GM18873 (cell line): ENCODE results near the gene APOL1.
"Not testable (repeated sequence)": the region's sequence is repeated elsewhere in the genome, so short reads cannot be mapped to it uniquely, and the experiment has no call there.

ENCODE experiments used
- ATAC-seq: cut with Tn5 transposase; IDR thresholded peaks from one replicate; pipeline ENCODE4 v1.9.1; 2021; ENCODE audit warnings: mild to moderate bottlenecking, moderate library complexity, moderate number of reproducible peaks; ENCODE audit not compliant: unreplicated experiment, low FRiP score

Gene APOL1

DNA sequence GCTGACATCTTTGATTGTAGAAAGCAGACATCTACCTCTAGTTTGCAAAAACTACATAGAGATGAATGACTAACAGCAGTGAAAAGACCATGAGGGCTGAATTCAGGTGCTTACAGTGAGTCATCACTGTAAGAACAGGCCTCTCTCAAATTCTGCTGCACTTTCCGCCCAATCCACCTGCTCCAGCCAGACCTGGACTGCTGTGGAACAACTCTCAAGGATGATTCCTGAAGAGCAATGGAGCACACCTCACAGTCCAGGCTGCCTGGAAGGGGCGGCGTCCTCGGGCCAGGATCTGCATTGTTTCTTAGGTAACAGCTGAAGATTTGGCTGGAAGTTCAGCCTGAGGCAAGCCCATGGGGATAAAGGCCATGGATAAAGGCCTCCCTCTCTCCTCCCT lies 28.7 kb upstream of the APOL1 start:
- no peak for ATAC-seq

DNA sequence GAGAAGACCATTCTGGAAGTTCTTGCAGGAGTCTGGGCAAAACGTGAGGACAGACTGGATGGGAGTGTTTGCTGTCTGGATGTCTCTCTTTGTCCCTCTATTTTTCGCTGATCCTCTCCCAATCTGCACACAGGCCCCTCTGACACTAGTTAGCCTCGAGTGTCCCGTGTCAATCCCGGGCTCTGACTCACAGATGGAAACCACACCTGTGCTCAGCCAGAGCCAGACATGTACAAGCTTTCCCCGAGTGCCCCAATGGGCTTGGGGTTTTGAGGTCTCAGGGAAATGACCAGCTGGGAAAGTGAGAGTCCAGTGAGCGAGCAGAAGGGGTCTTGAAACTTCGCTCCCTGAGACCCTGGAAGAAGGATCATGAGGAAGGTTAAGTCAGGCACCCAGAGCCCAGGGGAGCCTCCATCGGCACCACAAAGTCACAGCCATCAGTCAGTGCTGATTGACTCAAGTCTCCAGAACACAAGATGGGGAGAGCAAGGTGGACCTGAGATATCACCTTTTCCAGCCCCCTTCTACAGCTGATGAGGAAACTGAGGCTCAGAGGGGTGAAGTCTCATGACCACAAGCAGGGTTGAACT lies 27.5 kb upstream of the APOL1 start:
- no peak for ATAC-seq

DNA sequence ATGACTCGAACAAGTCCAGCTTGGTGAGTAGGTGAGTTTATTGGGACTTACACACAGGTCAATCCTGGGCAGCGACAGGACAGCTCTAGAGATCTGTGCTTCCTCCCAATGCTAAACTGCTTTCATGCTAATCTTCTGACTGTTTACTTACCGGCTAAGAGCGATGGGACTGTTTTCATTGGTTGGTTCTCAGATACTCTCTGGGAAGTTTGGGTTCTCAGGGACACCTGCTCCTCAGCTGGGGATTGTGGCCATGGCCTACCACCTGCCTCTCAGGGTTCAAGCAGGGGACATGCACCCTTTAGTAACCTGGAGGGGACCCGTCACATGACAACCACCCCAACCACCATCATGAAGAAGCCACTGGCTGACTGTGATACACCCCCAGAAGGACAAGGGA lies 26.7 kb upstream of the APOL1 start:
- no peak for ATAC-seq

DNA sequence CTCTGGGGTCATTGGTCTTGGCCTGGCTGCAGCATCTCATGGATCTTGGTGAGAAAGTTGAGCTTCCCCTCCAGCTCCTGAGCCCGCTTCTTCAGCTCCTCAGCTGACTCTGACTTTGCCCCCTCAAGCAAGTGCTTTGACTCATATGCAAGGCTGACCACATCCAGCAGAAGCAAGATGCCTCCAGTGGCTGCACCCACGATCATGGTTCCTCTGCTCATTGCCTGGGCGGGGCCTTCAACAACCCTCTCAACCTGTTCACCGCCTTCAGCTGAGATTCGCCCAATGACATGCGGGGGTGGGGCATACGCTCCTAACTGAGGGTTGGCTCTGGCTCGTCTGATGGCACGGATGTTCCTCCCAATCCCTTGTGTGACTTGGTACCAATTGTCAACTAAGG lies 25.5 kb upstream of the APOL1 start:
- ATAC-seq, result no peak

DNA sequence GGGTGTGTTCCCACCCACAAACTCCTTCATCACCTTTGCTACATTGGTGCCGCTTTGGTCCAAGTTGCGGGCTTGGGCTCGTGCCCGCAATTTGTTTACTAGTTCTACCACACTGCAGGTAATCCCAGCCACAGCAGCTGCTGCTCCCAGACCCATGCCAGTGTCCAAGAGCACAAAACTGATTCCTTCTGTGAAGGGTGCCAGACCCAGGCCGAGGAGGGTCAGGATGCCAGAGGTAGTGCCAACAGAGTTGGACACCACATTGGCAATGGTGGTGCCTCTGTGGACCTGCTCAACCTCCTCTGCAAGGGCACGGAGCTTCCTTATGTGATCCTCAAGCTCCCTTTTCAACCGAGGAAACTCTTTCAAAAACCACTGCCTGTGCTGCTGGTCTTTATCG lies 25.1 kb upstream of the APOL1 start:
- no peak for ATAC-seq

- not testable (repeated sequence) for ATAC-seq
These were observed 24.6 kb upstream of the APOL1 start for GRCh38 chr22:36228369-36228768.

GRCh38 chr22:36228944-36229343 lies 24.0 kb upstream of the APOL1 start:
- ATAC-seq, result no peak

GRCh38 chr22:36229649-36230048 lies 23.3 kb upstream of the APOL1 start:
- not testable (repeated sequence) for ATAC-seq

DNA sequence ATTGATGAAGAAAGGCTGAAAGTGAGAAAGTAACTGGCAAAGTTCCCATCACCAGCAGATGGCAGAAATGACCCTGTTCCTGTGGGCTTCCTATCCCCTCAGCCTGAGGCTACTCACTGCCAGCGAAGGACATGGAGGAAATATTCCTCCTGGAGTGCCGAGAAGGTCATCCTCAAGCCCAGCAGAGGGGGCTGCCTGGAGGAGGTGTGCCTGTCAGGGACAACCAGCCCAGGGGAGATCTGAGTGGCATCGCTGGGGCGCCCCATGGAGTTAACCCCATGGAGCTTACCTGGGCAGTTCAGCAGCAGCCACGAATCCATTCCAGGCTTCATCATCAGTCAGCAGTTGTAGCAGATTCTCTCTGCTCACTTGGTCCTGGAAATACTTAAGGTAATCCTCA lies 21.9 kb upstream of the APOL1 start:
- ATAC-seq, result not testable (repeated sequence)

DNA sequence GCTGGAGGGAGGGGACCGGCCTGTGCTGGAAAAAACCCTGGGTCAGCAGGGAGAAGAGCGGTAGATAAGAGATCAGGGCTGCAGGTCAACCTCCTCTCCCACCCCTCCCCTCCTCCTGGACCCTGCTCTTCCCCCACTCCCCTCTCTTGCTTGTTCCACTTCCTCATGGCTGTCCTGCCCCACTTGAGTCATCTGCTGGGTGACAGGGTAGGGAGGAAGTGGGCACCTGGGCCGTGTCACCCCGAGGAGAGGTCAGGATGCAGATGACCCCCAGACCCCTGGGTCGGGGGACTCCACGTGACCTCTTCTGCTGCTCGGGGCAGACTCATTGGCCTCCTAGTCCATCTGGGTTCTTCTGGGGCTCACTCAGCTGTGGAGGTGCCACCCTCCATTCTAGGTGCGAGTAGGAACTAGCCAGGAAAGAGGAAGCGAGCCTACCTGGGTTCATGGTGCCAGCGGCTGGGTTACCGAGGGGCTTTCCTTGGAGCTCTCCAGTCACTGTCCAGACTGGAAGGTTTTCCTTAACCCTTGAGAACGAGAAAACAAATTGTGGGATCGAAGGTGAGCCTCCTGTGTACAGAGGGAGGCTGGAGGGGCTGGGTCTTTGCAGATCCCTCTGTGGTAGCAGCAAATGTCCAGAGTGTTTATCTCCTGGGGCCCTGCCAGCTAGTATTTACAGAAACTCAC lies 20.1 kb upstream of the APOL1 start:
- ATAC-seq, result no peak

DNA sequence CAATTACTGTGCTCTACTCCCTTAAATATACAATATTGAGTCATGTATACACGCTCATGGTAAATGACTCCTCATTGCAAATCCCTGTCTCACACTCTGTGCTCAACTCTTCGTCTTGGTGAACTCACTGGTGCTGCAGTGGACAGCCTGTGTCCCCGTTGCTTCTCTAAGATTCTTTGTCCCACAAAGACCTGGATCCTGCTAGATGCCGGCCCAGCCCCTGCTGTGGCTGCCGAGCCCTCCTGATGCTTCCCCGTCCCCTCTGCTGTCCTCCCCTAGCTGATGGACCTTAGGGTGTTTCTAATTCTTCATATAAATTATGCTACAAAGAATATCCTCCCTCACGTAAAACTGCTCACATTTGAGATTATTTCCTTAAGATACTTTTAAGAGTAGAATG lies 19.1 kb upstream of the APOL1 start:
- no peak for ATAC-seq

GRCh38 chr22:36234213-36234612 lies 18.7 kb upstream of the APOL1 start:
- no peak for ATAC-seq

- no peak for ATAC-seq
These were observed 18.0 kb upstream of the APOL1 start for GRCh38 chr22:36234919-36235318.

DNA sequence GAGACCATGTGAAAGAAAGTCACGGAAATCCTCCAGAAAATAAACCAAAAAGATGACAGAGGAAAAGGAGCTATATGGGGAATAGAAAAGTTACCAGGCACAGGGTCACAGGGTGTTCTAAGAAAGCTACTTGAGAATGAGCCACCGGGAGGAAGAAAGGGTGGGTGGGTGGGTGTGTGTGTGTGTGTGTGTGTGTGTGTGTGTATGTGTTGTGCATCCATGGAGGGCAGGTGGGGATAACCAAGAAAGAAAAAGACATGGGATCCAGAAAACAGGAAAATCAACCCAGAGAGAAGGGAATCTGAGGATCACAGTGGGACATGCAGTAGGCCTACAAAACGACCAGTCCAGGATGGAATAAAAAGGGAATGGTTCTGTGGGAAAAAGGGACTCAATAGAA lies 17.3 kb upstream of the APOL1 start:
- ATAC-seq, result no peak

- ATAC-seq, result no peak
These were observed 16.3 kb upstream of the APOL1 start for GRCh38 chr22:36236388-36237319.

DNA sequence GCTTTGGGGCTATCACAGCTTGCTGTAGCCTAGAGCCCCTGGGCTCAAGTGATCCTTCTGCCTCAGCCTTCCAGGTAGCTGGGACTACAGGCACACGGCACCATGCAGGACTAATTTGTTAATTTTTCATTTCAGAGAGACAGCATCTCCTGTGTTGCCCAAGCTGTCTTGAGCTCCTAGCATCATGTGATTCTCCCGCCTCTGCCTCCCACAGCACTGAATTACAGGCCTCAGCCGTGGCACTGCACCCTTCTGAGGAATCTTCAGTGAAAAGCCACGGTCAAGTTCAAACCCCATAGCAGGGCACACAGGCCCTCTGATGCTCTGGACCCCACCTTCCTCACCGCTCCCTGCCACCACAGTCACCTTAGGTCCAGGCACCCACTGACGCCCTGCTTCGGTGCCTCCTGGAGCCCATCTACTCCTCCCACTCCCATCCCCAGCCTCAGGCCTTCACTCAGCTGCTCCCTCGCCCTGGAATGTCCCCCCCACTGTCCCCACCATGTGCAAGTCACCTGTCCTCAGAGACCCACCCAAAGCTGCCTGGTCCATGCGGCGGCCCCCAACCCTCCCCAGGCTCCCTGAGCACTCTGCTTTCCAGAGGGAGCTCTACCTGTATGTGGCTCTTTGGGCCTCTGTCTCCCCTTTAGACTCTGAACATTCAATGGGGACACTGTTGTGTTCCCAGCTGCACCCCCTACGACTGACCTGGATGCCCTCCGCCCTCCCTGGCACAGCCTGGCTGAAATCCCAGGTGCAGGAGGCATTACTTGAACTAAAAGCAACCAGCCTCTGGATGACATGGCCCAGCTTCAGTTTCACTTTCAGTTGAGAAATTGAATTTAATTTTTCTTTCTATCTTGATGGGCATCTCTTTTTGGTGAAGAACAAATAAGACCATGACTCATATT lies 15.2 kb upstream of the APOL1 start:
- no peak for ATAC-seq

DNA sequence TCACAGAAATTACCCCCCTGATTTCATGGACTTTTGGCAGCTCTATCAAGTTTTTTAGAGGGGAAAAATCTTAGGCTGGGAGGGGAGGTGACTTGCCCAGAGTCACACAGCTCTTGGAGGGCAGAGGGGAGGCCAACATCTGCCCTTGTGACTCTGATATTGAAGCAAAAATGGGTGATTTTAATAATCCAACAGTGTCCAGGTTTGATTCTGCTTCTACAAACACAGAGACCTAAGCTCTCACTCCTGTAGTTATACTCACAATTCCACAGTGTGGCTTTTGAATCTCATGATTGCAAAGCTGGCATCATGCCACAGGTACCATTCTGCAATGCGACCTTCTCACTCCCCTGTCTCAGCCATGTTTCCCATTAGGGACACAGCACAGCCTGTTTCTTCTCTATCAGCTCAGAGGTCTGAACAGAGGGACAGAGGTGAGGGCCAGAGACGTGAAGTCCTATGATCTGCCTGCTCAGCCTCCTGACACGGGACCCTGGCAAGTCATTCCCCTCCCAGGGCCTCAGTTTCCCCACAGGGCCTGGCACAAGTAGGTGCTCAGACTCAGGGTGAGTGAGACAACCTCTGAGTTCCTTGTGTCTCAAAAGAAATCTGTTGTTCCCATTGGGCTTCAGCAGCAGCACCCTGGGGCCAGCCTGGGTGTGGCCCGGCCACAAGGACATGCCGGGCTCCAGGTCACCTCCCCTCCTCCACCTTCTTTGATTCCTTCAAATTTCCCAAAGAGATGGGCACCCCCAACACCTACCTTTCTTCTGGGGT lies 14.4 kb upstream of the APOL1 start:
- ATAC-seq, result no peak

- no peak for ATAC-seq
These were observed 13.9 kb upstream of the APOL1 start for GRCh38 chr22:36239150-36239400.

- ATAC-seq, result peak; percentile 91
These were observed 13.3 kb upstream of the APOL1 start, which contains the start of gene APOL2 for GRCh38 chr22:36239401-36240171. Gene APOL2, minus strand, starts transcription at chr22:36239527. Its CDS starts 6,365 bp downstream, at chr22:36233162.
